ENCODE data around the gene PI4K2A.

PI4K2A gene

GRCh38 chr10:97666992-97667391 is 26.5 kb downstream of the PI4K2A start:
- Histone ChIP-seq H3K36me3 (ENCODE audit: insufficient read depth) (no peaks in the 10 kb centered on the region), H3K9ac (no peak overlapping the region), H3K4me3 (IDR thresholded peaks at IDR 0.05; ENCODE audit: insufficient read depth, low read depth, low read length) (no peak overlapping the region), H3K27ac (no peak overlapping the region), H3K4me2 (no peak overlapping the region), H3K4me1 (ENCODE audit: low read depth, poor library complexity, severe bottlenecking) (no peaks in the 10 kb centered on the region), H3K79me2 (ENCODE audit: insufficient read depth, low read depth) (no peaks in the 10 kb centered on the region), H3K27me3 (ENCODE audit: insufficient read depth, low read depth) (no peaks in the 10 kb centered on the region), H4K20me1 (ENCODE audit: insufficient read depth) (no peaks in the 10 kb centered on the region), H2AFZ (ENCODE audit: low read depth) (no peak overlapping the region)
- TF ChIP-seq CTCF (conservative IDR thresholded peaks at IDR 0.05; ENCODE audit: low read depth, low read length), result no peak

- Histone ChIP-seq H3K27ac (no peak overlapping the region), H3K4me1 (ENCODE audit: low read depth, poor library complexity, severe bottlenecking) (no peaks in the 10 kb centered on the region), H3K4me2 (no peak overlapping the region), H3K27me3 (ENCODE audit: insufficient read depth, low read depth) (no peaks in the 10 kb centered on the region), H3K36me3 (ENCODE audit: insufficient read depth) (no peaks in the 10 kb centered on the region), H3K9ac (no peak overlapping the region), H4K20me1 (ENCODE audit: insufficient read depth) (no peaks in the 10 kb centered on the region), H3K4me3 (IDR thresholded peaks at IDR 0.05; ENCODE audit: insufficient read depth, low read depth, low read length) (no peak overlapping the region), H3K79me2 (ENCODE audit: insufficient read depth, low read depth) (no peaks in the 10 kb centered on the region), H2AFZ (ENCODE audit: low read depth) (no peak overlapping the region)
- TF ChIP-seq CTCF (conservative IDR thresholded peaks at IDR 0.05; ENCODE audit: low read depth, low read length), result no peak
Observed at GRCh38 chr10:97667463-97667862, 27.0 kb downstream of the PI4K2A start.

- Histone ChIP-seq H2AFZ (ENCODE audit: low read depth) (no peak overlapping the region), H3K27me3 (ENCODE audit: insufficient read depth, low read depth) (no peaks in the 10 kb centered on the region), H3K9ac (no peak overlapping the region), H3K27ac (no peak overlapping the region), H4K20me1 (ENCODE audit: insufficient read depth) (no peaks in the 10 kb centered on the region), H3K4me2 (no peak overlapping the region), H3K4me1 (ENCODE audit: low read depth, poor library complexity, severe bottlenecking) (no peaks in the 10 kb centered on the region), H3K36me3 (ENCODE audit: insufficient read depth) (no peaks in the 10 kb centered on the region), H3K79me2 (ENCODE audit: insufficient read depth, low read depth) (no peaks in the 10 kb centered on the region), H3K4me3 (IDR thresholded peaks at IDR 0.05; ENCODE audit: insufficient read depth, low read depth, low read length) (no peak overlapping the region)
- TF ChIP-seq CTCF (conservative IDR thresholded peaks at IDR 0.05; ENCODE audit: low read depth, low read length), result no peak
Observed at GRCh38 chr10:97669571-97669970, 29.1 kb downstream of the PI4K2A start.

GRCh38 chr10:97673736-97674525 is 33.5 kb downstream of the PI4K2A start:
- H3K79me2 ChIP-seq (ENCODE audit: insufficient read depth, low read depth), result no peaks in the 10 kb centered on the region
- H3K4me3 ChIP-seq (IDR thresholded peaks at IDR 0.05; ENCODE audit: insufficient read depth, low read depth, low read length), result no peak overlapping the region
- H3K27me3 ChIP-seq (ENCODE audit: insufficient read depth, low read depth), result no peaks in the 10 kb centered on the region
- H3K36me3 ChIP-seq (ENCODE audit: insufficient read depth), result no peaks in the 10 kb centered on the region
- no peaks in the 10 kb centered on the region for H4K20me1 ChIP-seq (ENCODE audit: insufficient read depth)
- peaks cover 7% of the 10 kb centered on the region for H3K4me1 ChIP-seq (ENCODE audit: low read depth, poor library complexity, severe bottlenecking)
- no peak overlapping the region for H2AFZ ChIP-seq (ENCODE audit: low read depth)
- no peak overlapping the region for H3K9ac ChIP-seq
- H3K4me2 ChIP-seq, result no peak overlapping the region
- TF ChIP-seq CTCF (conservative IDR thresholded peaks at IDR 0.05; ENCODE audit: low read depth, low read length), result no peak
- H3K27ac ChIP-seq, result no peak overlapping the region
